Keratinocyte (primary cell): Measurements from ENCODE around the gene PTPRN2.

Experiments used
- CTCF ChIP-seq, 3 experiments: IDR thresholded peaks in 1 of 3; conservative IDR thresholded peaks in 1 of 3; optimal IDR thresholded peaks in 1 of 3; 2 replicates in 2 of 3; 3 replicates in 1 of 3; pipeline versions ENCODE3 to v1.5.1; 2011; ENCODE audit warnings: low read length in 3 of 3, mild to moderate bottlenecking in 3 of 3, moderate library complexity in 2 of 3, control low read depth in 1 of 3, inconsistent platforms in 1 of 3; ENCODE audit not compliant: insufficient read depth in 2 of 3; ENCODE audit errors: extremely low read depth in 1 of 3
- EZH2 ChIP-seq: IDR thresholded peaks from one replicate; pipeline ENCODE4 v1.6.1; 2012; ENCODE audit warnings: inconsistent platforms, mild to moderate bottlenecking, low read length, moderate library complexity

- TF ChIP-seq CTCF (optimal IDR thresholded peaks at IDR 0.05 in 1 of 3, IDR thresholded peaks at IDR 0.05 in 1 of 3, conservative IDR thresholded peaks at IDR 0.05 in 1 of 3; ENCODE audit: extremely low read depth in 1 of 3, insufficient read depth in 2 of 3, low read length in 3 of 3) (no peak), EZH2 (no peak)
Measured at GRCh38 chr7:158228986-158229385, 358.6 kb downstream of the PTPRN2 start.
